H4 (cell line): Measurements from ENCODE around the gene TMEM233. TPM values are rescaled to one million over a fixed set of nuclear protein-coding genes. Genes with fewer than 3 reads are reported as not detected.

Source experiments
- DNase-seq: peaks from one replicate; pipeline ENCODE4 v3.0.0-alpha.2; 2015; ENCODE audit warnings: low spot score
- total RNA-seq: library from RNA; depleted of rRNA; stranded (reverse); fragments of >200 nt; shearing (Covaris generic); gene quantifications from 2 replicates; pipeline ENCODE4 v1.2.3, GENCODE V29; 2014; rRNA removed

TMEM233 gene
- 0.29 and 0.31 TPM in 2 replicates for total RNA-seq

GRCh38 chr12:119593578-119594398, at the start of gene TMEM233:
Gene TMEM233, plus strand, starts transcription at chr12:119593774. Its CDS starts 75 bp downstream, at chr12:119593849.
- no peak for DNase-seq

- peak; percentile 61 for DNase-seq
Observed at GRCh38 chr12:119544765-119545625, 48.6 kb upstream of the TMEM233 start.

- no peak for DNase-seq
Observed at GRCh38 chr12:119546340-119546739, 47.2 kb upstream of the TMEM233 start.

- DNase-seq: no peak
Observed at GRCh38 chr12:119547001-119547400, 46.6 kb upstream of the TMEM233 start.

DNA sequence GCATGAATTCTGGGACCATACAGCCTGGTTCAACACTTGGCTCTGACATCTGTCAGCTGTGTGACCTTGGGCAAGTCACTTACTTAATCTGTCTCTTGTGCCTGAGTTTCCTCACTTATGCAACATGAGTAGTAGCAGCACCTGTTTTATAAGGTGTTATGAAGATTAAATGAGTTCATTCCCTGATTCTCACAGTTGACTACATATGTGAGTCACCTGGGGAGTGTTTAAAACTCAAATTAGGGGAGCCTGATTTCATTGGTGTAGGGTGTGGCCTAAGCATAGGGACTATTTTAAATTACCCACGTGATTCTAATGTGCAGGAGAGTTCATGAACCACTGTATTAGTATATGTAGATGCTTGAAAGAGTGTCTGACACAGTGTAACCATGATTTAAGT, 36.7 kb upstream of the TMEM233 start:
- DNase-seq: no peak

- no peak for DNase-seq
Observed at GRCh38 chr12:119565404-119565803, 28.2 kb upstream of the TMEM233 start.

GRCh38 chr12:119570771-119571170, 22.8 kb upstream of the TMEM233 start:
- DNase-seq: no peak

- DNase-seq: no peak
Observed at GRCh38 chr12:119573086-119573485, 20.5 kb upstream of the TMEM233 start.

GRCh38 chr12:119574255-119574654, 19.3 kb upstream of the TMEM233 start:
- DNase-seq: no peak

GRCh38 chr12:119576118-119576810, 17.3 kb upstream of the TMEM233 start:
- DNase-seq: no peak

GRCh38 chr12:119576915-119577314, 16.7 kb upstream of the TMEM233 start:
- no peak for DNase-seq

DNA sequence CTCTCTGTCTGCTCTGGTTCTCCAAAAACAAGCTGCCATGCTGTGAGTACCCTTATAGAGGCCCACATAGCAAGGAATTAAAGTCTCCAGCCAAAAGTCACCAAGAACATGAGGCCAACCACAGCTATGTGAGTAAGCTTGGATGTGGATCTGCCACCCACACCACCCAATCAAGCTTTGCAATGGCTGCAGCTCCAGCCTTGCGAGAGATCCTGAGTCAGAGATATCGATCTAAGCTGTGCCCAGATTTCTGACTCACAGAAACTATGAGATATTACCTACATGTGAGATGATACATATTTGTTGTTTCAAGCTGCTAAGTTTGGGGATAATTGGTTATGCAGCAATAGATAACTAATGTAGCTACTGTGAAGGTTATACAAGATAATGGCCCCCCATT, 15.5 kb upstream of the TMEM233 start:
- peak; percentile 16 for DNase-seq

GRCh38 chr12:119589097-119589496, 4.5 kb upstream of the TMEM233 start:
- peak; percentile 7 for DNase-seq

DNA sequence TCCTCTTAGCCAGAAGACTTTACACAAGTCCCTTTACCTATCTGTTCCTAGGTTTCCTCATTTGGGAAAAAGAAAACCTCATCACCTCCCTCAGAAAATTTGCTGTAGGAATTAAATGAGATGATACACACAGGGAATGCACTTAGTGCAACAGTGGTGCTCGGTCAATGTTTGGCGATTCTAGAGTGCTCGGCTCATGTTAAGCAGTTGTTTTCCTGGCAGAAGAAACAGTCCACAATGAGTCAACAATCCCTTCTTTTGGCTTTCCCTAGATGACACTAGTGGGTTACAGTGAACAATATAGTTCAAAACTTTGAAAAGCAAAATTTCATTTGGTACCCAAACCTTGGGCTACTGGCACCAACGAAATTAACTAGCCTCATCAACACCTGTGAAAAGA, 3.9 kb upstream of the TMEM233 start:
- DNase-seq: no peak

- DNase-seq: no peak
Observed at GRCh38 chr12:119592232-119592631, 1.3 kb upstream of the TMEM233 start.

DNA sequence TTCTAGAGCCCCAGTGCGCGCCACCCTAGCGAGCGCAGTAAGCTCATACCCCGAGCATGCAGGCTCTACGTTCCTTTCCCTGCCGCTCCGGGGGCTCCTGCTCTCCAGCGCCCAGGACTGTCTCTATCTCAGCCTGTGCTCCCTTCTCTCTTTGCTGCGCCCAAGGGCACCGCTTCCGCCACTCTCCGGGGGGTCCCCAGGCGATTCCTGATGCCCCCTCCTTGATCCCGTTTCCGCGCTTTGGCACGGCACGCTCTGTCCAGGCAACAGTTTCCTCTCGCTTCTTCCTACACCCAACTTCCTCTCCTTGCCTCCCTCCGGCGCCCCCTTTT, 791 bp downstream of the TMEM233 start:
- no peak for DNase-seq

DNA sequence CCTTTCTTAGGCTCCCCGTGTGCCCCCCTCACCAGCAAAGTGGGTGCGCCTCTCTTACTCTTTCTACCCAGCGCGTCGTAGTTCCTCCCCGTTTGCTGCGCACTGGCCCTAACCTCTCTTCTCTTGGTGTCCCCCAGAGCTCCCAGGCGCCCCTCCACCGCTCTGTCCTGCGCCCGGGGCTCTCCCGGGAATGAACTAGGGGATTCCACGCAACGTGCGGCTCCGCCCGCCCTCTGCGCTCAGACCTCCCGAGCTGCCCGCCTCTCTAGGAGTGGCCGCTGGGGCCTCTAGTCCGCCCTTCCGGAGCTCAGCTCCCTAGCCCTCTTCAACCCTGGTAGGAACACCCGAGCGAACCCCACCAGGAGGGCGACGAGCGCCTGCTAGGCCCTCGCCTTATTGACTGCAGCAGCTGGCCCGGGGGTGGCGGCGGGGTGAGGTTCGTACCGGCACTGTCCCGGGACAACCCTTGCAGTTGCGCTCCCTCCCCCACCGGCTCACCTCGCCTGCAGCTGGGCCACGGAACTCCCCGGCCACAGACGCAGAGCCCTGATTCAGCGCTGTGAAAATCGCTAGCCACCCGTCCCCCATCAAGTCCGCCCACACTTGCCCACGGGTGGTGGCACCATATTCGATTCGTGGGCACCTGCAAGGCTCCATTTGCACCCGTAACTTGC, 1.3 kb downstream of the TMEM233 start:
- DNase-seq: no peak

DNA sequence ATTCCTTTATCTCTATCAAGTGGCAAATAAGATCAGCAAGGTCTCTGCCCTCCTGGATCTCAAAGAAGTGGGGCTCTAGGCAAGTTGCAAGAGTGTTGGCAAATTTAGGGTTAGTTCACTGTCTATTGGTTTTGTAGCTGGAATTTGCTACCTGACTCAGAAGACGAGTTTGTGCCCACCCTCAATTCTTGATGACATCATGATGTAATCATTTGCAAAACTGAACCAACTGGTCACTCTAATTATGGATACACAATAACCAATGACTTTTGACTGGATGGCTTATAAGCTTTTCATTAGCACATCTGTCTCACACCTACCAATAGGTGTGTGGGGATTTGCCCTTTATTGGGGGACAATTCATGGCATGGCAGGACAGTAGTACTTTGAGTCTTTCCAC, 4.6 kb downstream of the TMEM233 start:
- no peak for DNase-seq

DNA sequence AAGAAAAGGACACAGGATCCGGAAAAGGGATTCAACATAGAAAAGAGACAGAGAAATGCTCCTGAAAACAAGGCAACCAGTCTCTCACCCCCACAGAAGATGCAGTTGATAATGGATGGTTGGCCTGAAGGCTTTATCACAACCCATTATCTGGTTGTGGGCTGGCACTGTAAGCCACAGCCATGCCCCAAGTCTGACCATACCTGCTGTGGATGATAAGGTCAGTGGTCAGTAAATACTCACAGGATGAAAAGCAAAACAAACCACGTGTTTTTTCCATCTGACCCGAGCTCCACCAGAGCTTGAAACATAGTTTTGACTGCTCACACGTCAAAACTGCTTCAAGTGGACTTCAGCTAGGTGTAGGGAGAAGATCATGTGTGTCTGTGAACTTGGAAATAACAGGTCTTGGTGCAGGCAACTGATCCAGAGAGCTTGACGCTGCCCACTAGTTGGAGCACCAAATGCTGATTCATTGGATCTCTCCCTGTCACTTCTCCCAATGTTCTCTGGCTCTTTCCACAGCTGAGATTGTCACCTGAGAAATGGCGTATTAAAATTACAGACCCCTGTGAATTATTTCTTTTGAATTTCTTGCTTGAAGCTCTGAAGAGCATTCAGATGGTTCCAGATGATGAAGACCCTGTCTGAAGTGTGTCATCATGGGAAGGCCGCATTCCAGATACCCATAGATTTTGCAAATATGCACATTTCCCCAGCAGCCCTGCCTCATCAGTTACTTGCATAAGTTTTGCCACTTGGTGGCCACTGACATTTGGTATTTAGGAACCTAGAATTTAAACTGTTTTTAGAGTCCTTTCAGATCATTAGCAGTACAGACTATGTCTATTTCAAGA, 8.5 kb downstream of the TMEM233 start:
- DNase-seq: no peak

DNA sequence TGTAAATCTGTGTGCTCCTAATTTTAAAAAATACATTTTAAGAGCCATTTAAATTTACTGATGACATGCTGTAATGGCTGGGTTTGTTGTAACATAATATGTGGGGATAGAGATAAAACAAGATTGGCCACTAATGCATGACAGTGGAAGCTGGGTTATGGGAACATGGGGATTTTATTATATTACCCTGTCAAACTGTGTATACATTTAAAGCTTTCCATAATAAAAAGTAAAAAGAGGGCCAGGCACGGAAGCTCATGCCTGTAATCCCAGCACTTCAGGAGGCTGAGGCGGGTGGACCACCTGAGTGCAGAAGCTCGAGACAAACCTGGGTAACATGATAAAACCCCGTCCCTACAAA, 9.1 kb downstream of the TMEM233 start:
- DNase-seq: no peak

GRCh38 chr12:119603767-119604166, 10.2 kb downstream of the TMEM233 start:
- DNase-seq: no peak
